GM18517 (cell line): Measurements from ENCODE around the gene LHFPL6.

Experiments
- ATAC-seq: cut with Tn5 transposase; IDR thresholded peaks from one replicate; pipeline ENCODE4 v1.9.1; 2021; ENCODE audit warnings: mild to moderate bottlenecking, moderate library complexity; ENCODE audit not compliant: unreplicated experiment

The LHFPL6 gene

GRCh38 chr13:39318161-39318560 is 284.8 kb downstream of the LHFPL6 start:
- no peak for ATAC-seq

- no peak for ATAC-seq
Observed at GRCh38 chr13:39317291-39317690, 285.7 kb downstream of the LHFPL6 start.

- ATAC-seq = no peak
Observed at GRCh38 chr13:39315796-39316195, 287.2 kb downstream of the LHFPL6 start.

GRCh38 chr13:39313721-39314120 is 289.3 kb downstream of the LHFPL6 start:
- no peak for ATAC-seq

GRCh38 chr13:39312596-39312995 is 290.4 kb downstream of the LHFPL6 start:
- ATAC-seq = no peak

- no peak for ATAC-seq
Observed at GRCh38 chr13:39311619-39312018, 291.4 kb downstream of the LHFPL6 start.

GRCh38 chr13:39310961-39311360 is 292.0 kb downstream of the LHFPL6 start:
- no peak for ATAC-seq

- ATAC-seq = peak; percentile 92
Observed at GRCh38 chr13:39306639-39307589, 296.1 kb downstream of the LHFPL6 start.

- ATAC-seq = no peak
Observed at GRCh38 chr13:39302820-39303219, 300.2 kb downstream of the LHFPL6 start.

- no peak for ATAC-seq
Observed at GRCh38 chr13:39298951-39299350, 304.0 kb downstream of the LHFPL6 start.

GRCh38 chr13:39297664-39298171 is 305.3 kb downstream of the LHFPL6 start:
- no peak for ATAC-seq

- ATAC-seq = no peak
Observed at GRCh38 chr13:39297023-39297422, 306.0 kb downstream of the LHFPL6 start.

GRCh38 chr13:39296193-39296592 is 306.8 kb downstream of the LHFPL6 start:
- no peak for ATAC-seq
